Measurements from ENCODE around the gene PRL. TPM values are rescaled to one million over a fixed set of nuclear protein-coding genes. Genes with fewer than 3 reads are reported as not detected.

The PRL gene
- total RNA-seq, 1 donor from 2014 or later, result not detected

DNA sequence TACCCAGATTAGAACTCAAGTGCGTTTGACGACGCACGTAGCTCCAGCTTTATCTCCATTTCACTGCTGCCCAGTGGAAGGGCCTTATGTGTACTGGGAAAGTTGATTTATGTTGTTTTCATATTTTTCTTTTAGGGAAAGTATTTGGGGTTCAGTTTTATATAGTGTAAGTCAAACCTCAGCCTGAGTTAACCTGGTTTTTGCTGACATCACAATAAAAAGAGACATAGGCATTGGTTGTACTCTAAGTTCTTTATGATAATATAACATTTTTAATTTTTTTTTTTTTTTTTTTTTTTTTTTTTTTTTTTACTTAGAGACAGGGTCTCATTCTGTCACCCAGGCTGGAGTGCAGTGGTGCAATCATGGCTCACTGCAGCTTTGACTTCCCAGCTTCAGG, 34.1 kb upstream of the PRL start:
- Histone ChIP-seq H3K27me3 (ENCODE audit: low read depth) (no peaks in the 10 kb centered on the region), H3K4me3 (no peak overlapping the region), H3K36me3 (no peaks in the 10 kb centered on the region), H3K9me3 (no peaks in the 10 kb centered on the region), H3K27ac (no peak overlapping the region), H3K4me1 (no peaks in the 10 kb centered on the region)
- TF ChIP-seq, protein P1, sequence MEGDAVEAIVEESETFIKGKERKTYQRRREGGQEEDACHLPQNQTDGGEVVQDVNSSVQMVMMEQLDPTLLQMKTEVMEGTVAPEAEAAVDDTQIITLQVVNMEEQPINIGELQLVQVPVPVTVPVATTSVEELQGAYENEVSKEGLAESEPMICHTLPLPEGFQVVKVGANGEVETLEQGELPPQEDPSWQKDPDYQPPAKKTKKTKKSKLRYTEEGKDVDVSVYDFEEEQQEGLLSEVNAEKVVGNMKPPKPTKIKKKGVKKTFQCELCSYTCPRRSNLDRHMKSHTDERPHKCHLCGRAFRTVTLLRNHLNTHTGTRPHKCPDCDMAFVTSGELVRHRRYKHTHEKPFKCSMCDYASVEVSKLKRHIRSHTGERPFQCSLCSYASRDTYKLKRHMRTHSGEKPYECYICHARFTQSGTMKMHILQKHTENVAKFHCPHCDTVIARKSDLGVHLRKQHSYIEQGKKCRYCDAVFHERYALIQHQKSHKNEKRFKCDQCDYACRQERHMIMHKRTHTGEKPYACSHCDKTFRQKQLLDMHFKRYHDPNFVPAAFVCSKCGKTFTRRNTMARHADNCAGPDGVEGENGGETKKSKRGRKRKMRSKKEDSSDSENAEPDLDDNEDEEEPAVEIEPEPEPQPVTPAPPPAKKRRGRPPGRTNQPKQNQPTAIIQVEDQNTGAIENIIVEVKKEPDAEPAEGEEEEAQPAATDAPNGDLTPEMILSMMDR (IDR thresholded peaks at IDR 0.05), result no peak
- intact Hi-C loops (cut with DNase I), result no loop called here
- ATAC-seq, result no peak
- no peak for DNase-seq

DNA sequence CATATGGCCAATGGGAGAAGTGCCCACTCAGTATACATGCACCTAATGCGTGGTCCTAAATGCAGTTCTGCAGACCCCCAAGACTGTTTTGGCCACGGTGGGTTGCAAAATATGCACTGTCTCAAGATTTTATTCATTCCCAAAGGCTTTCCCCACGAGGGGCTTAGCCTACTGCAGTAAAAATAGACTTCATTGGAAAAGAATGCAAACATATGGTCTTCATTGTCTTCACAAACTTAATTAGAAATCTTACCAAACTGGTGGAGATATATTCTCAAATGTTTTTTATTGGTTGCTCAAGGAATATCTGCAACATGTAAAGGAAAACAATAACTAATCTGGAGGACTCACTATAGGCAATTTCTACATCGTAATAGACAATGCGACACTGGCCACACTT, 31.6 kb upstream of the PRL start:
- H3K27me3 ChIP-seq (ENCODE audit: low read depth), result no peaks in the 10 kb centered on the region
- TF ChIP-seq, protein P1 (IDR thresholded peaks at IDR 0.05), result no peak
- ATAC-seq (no peak), DNase-seq (no peak)
- H3K36me3 ChIP-seq, result no peaks in the 10 kb centered on the region
- H3K4me1 ChIP-seq, result no peaks in the 10 kb centered on the region
- no peak overlapping the region for H3K4me3 ChIP-seq
- H3K9me3 ChIP-seq, result no peaks in the 10 kb centered on the region
- intact Hi-C loops (cut with DNase I), result no loop called here
- H3K27ac ChIP-seq, result no peak overlapping the region

DNA sequence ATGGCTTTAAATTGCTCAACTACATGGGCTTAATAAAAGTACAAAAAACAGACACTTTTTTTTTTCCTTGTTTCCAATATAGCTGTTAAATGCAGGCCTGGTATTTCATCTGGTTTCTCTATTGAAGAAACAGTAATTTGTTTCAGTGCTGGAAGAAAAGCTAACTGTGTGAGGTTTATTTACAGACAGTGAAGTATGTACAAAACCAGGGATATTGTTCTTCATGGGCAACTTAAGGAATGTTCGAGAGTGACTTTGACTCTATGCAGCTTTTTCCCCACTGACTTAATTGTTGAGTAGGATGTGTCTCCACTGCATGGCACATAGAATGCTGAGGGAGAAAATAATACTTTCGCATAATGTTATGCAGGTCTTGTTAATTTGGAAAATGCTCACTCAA, 31.0 kb upstream of the PRL start:
- DNase-seq (no peak), ATAC-seq (no peak)
- TF ChIP-seq, protein P1 (IDR thresholded peaks at IDR 0.05), result no peak
- intact Hi-C loops (cut with DNase I), result no loop called here
- H3K4me3 ChIP-seq, result no peak overlapping the region
- no peak overlapping the region for H3K27ac ChIP-seq
- no peaks in the 10 kb centered on the region for H3K36me3 ChIP-seq
- H3K27me3 ChIP-seq (ENCODE audit: low read depth), result no peaks in the 10 kb centered on the region
- no peaks in the 10 kb centered on the region for H3K4me1 ChIP-seq
- H3K9me3 ChIP-seq, result no peaks in the 10 kb centered on the region

DNA sequence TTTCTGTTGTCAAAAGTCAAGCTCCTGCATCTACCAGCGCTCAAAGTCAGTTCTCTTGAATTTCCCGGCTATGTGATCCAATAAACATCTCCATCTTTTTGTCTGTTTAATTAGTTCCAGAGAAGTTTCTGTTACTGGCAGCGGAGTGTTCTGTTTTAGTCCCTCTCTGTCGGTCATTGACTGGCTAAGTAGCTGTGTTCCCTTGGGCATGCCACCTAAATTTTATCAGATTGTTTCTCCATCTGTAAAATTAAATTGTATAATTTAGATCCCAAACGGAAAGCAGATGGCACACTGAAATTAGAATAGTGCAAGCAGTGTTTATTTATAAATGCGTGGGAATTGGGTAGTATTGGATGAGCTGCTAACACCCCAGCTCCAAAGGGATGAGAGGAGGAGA, 29.7 kb upstream of the PRL start:
- Histone ChIP-seq H3K4me3 (no peak overlapping the region), H3K9me3 (no peaks in the 10 kb centered on the region), H3K27me3 (ENCODE audit: low read depth) (no peaks in the 10 kb centered on the region), H3K27ac (no peak overlapping the region), H3K36me3 (no peaks in the 10 kb centered on the region), H3K4me1 (no peaks in the 10 kb centered on the region)
- intact Hi-C loops (cut with DNase I), result no loop called here
- DNase-seq, result no peak
- TF ChIP-seq, protein P1 (IDR thresholded peaks at IDR 0.05), result no peak
- no peak for ATAC-seq

DNA sequence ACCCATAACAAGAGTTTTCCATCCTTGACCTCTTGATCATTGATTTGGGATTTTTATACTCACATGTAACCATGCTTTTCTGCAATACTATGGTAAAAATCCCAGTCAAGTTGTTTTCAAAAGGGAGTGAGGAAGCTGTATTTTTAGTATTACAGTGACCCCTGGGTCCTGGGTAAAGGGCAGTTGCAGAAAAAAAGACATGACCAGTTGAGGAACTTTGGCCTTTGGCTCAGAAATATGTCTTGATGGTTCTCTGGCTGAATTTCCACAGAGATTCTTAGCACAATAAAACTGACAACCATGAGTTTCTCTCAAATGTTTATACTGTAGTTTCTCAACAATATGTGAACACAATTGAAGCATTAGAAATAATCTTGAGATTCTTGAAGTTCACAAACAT, 28.6 kb upstream of the PRL start:
- no peaks in the 10 kb centered on the region for H3K4me1 ChIP-seq
- H3K36me3 ChIP-seq, result no peaks in the 10 kb centered on the region
- no peak overlapping the region for H3K27ac ChIP-seq
- H3K4me3 ChIP-seq, result no peak overlapping the region
- DNase-seq, result no peak
- no peaks in the 10 kb centered on the region for H3K9me3 ChIP-seq
- ATAC-seq, result no peak
- TF ChIP-seq, protein P1 (IDR thresholded peaks at IDR 0.05), result no peak
- intact Hi-C loops (cut with DNase I), result no loop called here
- no peaks in the 10 kb centered on the region for H3K27me3 ChIP-seq (ENCODE audit: low read depth)

DNA sequence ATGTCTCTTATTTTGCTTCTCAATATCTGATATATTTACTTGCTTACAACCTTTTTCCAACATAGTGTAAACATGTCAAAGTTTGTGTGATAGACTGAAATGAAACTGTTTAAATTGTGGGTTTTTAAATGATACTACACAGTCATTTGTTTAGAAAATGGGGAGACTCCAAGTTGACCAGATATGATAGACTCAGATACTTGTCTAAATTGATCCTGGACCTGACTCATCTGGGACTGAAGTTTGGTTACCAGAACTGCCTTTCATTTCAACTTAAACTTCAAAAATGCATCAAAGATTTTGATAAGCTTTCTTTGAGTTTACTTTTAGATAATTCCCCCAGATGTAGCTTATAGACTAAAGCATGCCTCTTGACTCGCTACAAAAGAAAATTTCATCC, 27.0 kb upstream of the PRL start:
- H3K4me3 ChIP-seq, result no peak overlapping the region
- TF ChIP-seq, protein P1 (IDR thresholded peaks at IDR 0.05), result no peak
- ATAC-seq (no peak), DNase-seq (no peak)
- intact Hi-C loops (cut with DNase I), result no loop called here
- no peaks in the 10 kb centered on the region for H3K27me3 ChIP-seq (ENCODE audit: low read depth)
- H3K27ac ChIP-seq, result no peak overlapping the region
- no peaks in the 10 kb centered on the region for H3K36me3 ChIP-seq
- H3K4me1 ChIP-seq, result no peaks in the 10 kb centered on the region
- H3K9me3 ChIP-seq, result no peaks in the 10 kb centered on the region
